Natural killer cell (primary cell): ENCODE data around the gene TFPI. TPM values are rescaled to one million over a fixed set of nuclear protein-coding genes. Genes with fewer than 3 reads are reported as not detected.

Experiments used
- ATAC-seq, 3 donors: fragments of 150-1000 bp in 2 of 3; fragments of 200-7000 bp in 1 of 3; cut with Tn5 transposase; 1 replicate in 1 of 3; 2 replicates in 2 of 3; pipeline ENCODE4 v1.10.0; 2021; ENCODE audit warnings: mild to moderate bottlenecking in 2 of 3, moderate library complexity in 2 of 3
- DNase-seq, 2 donors: peaks; one replicate each; pipeline versions ENCODE4 v3.0.0 to v3.0.0-alpha.2; 2013 to 2021; ENCODE audit warnings: mixed read lengths in 1 of 2
- H3K27ac ChIP-seq: one replicate; pipeline ENCODE4 v1.5.1; 2013; ENCODE audit warnings: mild to moderate bottlenecking, low read length
- H3K27me3 ChIP-seq: one replicate; pipeline ENCODE4 v1.6.1; 2013; ENCODE audit warnings: low read length; ENCODE audit not compliant: control insufficient read depth, insufficient read depth
- H3K36me3 ChIP-seq: one replicate; pipeline ENCODE4 v1.6.1; 2013; ENCODE audit warnings: low read length; ENCODE audit not compliant: control insufficient read depth, insufficient read depth
- H3K4me1 ChIP-seq: one replicate; pipeline ENCODE4 v1.6.1; 2013; ENCODE audit warnings: low read length; ENCODE audit not compliant: control insufficient read depth, insufficient read depth
- H3K4me3 ChIP-seq: one replicate; pipeline ENCODE4 v1.5.1; 2013; ENCODE audit warnings: low read length
- H3K9me3 ChIP-seq: one replicate; pipeline ENCODE4 v1.6.1; 2013; ENCODE audit warnings: low read length; ENCODE audit not compliant: control insufficient read depth, insufficient read depth
- H3K27ac Mint-ChIP-seq, 2 donors: one replicate each; pipeline ENCODE4 v1.8.0; 2022; ENCODE audit warnings: mild to moderate bottlenecking in 2 of 2, mixed read lengths in 2 of 2, moderate library complexity in 1 of 2
- H3K27me3 Mint-ChIP-seq, 2 donors: one replicate each; pipeline ENCODE4 v1.8.0; 2022; ENCODE audit warnings: low read depth in 2 of 2, mixed read lengths in 2 of 2
- H3K36me3 Mint-ChIP-seq: one replicate; pipeline ENCODE4 v1.8.0; 2022; ENCODE audit warnings: mixed read lengths
- H3K4me1 Mint-ChIP-seq, 2 donors: one replicate each; pipeline ENCODE4 v1.8.0; 2022; ENCODE audit warnings: mixed read lengths in 2 of 2
- H3K4me3 Mint-ChIP-seq: one replicate; pipeline ENCODE4 v1.8.0; 2022; ENCODE audit warnings: mild to moderate bottlenecking, moderate library complexity, mixed read lengths
- H3K9me3 Mint-ChIP-seq, 2 donors: one replicate each; pipeline ENCODE4 v1.8.0; 2022; ENCODE audit warnings: mixed read lengths in 2 of 2
- WGBS: methylation state at CpG from one replicate; pipeline ENCODE4 v1.1.7; 2013; ENCODE audit warnings: missing lambda C conversion rate; ENCODE audit not compliant: insufficient coverage; 5-methylcytosine and 5-hydroxymethylcytosine counted together
- intact Hi-C: fragments of 100-400 bp; cut with micrococcal nuclease; formaldehyde crosslinking; loops from one replicate; pipeline ENCODE4 v1.14.2; 2022
- total RNA-seq, 4 donors: library from RNA; stranded (reverse); fragments of 120-200 nt in 1 of 4; gene quantifications; one replicate each; pipeline versions ENCODE4 v1.2.3 to v1.2.4, GENCODE V29; 2013 to 2022
- TF ChIP-seq, protein P1 (sequence below): fragments of 200-600 bp; IDR thresholded peaks from one replicate; pipeline ENCODE4 v1.8.0; 2022; ENCODE audit warnings: antibody characterized with exemption

The TFPI gene
- total RNA-seq, 3 donors from 2014 or later (not counting 1 experiment from before 2014, with no cell fraction given), result 0.10 to 1.2 (median 0.23) TPM

DNA sequence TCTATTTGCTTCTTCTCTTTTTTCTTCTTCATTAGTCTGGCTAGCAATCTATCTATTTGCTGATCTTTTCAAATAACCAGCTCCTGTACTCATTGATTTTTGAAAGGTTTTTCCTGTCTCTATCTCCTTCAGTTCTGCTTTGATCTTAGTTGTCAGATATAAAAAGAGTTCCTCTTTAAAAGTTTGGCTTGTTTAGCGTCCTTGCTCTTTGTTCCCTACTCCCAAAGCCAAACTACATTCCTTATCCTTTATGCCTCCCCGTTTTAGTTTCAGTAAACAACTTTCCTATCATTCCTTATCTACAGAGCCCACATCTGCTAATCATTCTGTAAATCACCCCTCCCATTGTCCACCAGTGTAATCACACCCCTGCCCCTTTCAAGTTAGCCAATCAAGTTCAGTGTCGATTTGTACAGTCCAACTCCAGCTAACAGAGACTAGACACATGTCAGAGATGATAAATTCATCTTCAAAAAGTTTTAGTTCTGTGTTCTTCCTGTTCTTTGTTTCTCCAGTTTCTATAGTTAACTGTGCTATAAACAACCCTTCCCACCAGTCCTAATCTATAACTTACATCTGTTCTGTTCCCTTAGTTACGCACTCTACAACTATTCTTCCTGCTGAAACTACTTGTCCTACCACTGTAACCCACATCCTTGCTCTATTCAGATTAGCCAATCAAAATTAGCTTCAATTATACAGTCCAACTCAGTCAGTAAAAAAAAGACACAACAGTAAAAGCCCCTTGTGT is 44.4 kb downstream of the TFPI start:
- Histone ChIP-seq H3K4me1 (no peaks in the 10 kb centered on the region), H3K9me3 (no peaks in the 10 kb centered on the region), H3K27ac (no peak overlapping the region), H3K27me3 (no peaks in the 10 kb centered on the region), H3K36me3 (no peaks in the 10 kb centered on the region), H3K4me3 (no peak overlapping the region)
- ATAC-seq, result no peak
- Mint-ChIP-seq H3K27me3 (no peaks in the 10 kb centered on the region), H3K4me1 (peaks cover 0 to 4% of the 10 kb centered on the region in 2 donors), H3K9me3 (no peaks in the 10 kb centered on the region), H3K4me3 (no peak overlapping the region), H3K36me3 (no peaks in the 10 kb centered on the region), H3K27ac (no peak overlapping the region)
- WGBS, result 16% methylated on average over 4 of the region's 4 CpGs
- TF ChIP-seq, protein P1, sequence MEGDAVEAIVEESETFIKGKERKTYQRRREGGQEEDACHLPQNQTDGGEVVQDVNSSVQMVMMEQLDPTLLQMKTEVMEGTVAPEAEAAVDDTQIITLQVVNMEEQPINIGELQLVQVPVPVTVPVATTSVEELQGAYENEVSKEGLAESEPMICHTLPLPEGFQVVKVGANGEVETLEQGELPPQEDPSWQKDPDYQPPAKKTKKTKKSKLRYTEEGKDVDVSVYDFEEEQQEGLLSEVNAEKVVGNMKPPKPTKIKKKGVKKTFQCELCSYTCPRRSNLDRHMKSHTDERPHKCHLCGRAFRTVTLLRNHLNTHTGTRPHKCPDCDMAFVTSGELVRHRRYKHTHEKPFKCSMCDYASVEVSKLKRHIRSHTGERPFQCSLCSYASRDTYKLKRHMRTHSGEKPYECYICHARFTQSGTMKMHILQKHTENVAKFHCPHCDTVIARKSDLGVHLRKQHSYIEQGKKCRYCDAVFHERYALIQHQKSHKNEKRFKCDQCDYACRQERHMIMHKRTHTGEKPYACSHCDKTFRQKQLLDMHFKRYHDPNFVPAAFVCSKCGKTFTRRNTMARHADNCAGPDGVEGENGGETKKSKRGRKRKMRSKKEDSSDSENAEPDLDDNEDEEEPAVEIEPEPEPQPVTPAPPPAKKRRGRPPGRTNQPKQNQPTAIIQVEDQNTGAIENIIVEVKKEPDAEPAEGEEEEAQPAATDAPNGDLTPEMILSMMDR, result no peak
- intact Hi-C loops, result no loop called here
- DNase-seq, result peak in 1 of 2 donors; percentile 2

DNA sequence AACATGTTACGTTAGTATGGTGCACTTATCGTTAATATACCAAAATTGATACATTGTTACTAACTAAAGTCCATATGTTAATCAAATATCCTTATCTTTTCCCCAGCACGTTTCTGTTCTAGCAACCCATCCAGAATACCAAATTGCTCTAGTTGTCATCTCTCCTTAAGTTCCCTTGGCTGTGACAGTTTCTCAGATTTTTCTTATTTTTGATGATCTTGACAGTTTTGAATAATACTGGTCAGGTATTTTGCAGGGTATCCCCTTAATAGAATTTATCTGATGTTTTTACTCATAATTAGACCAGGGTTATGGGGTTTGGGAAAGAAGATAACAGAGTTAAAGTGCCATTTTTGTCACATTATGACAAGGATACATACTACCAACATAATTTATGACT is 47.8 kb downstream of the TFPI start:
- Histone ChIP-seq H3K36me3 (no peaks in the 10 kb centered on the region), H3K4me1 (no peaks in the 10 kb centered on the region), H3K4me3 (no peak overlapping the region), H3K27ac (no peak overlapping the region), H3K27me3 (no peaks in the 10 kb centered on the region), H3K9me3 (no peaks in the 10 kb centered on the region)
- Mint-ChIP-seq H3K27me3 (peaks cover 0 to 7% of the 10 kb centered on the region in 2 donors), H3K36me3 (no peaks in the 10 kb centered on the region), H3K4me3 (no peak overlapping the region), H3K9me3 (no peaks in the 10 kb centered on the region), H3K4me1 (peaks cover 4 to 5% of the 10 kb centered on the region in 2 donors), H3K27ac (no peak overlapping the region)
- WGBS, result 84% methylated on average over 3 of the region's 3 CpGs
- no peak for DNase-seq
- ATAC-seq, result no peak
- intact Hi-C loops, result no loop called here
- TF ChIP-seq, protein P1, result no peak

DNA sequence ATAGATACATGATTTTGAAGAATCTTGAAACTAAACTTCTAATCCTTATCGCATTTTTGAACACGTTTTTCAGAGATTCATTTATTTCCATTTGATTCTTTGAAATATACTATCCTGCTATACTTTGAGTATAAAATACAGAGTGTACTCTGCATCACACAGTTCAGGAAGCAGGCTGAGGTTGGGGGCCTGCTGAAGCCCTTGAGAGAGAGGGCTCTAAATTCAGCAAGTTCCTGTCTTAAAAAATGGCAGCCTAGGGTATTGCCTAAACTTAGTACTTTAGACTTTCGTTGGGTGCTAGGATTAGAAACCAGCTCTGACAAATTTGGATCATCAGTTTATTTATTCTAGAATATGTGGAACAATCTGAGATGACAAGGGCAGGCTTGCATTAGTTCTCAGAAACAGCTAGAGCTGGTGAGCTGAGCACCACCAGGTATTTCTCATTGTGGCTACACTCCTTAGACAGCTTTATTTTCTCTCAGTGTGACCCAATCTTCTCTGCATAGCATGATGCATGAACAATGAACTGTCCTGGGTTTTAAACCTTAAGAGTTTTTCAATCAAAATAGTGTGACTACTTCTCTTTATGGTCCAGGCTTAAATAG is 49.1 kb downstream of the TFPI start:
- Histone ChIP-seq H3K4me3 (no peak overlapping the region), H3K27me3 (no peaks in the 10 kb centered on the region), H3K36me3 (no peaks in the 10 kb centered on the region), H3K4me1 (no peaks in the 10 kb centered on the region), H3K27ac (no peak overlapping the region), H3K9me3 (no peaks in the 10 kb centered on the region)
- 44% methylated on average over 1 of the region's 3 CpGs for WGBS
- TF ChIP-seq, protein P1, result no peak
- intact Hi-C loops, result no loop called here
- H3K27me3 Mint-ChIP-seq, result peaks cover 0 to 7% of the 10 kb centered on the region in 2 donors
- H3K4me1 Mint-ChIP-seq, result peaks cover 2 to 5% of the 10 kb centered on the region in 2 donors
- H3K36me3 Mint-ChIP-seq, result no peaks in the 10 kb centered on the region
- DNase-seq (no peak), ATAC-seq (no peak)
- H3K9me3 Mint-ChIP-seq, result no peaks in the 10 kb centered on the region
- H3K27ac Mint-ChIP-seq, result no peak overlapping the region
- H3K4me3 Mint-ChIP-seq, result no peak overlapping the region
